ENCODE measurements around the gene ANO7. TPM values are rescaled to one million over a fixed set of nuclear protein-coding genes. Genes with fewer than 3 reads are reported as not detected.

Gene ANO7
- total RNA-seq, 1 experiment from 2014 or later, result 5.2 TPM

DNA sequence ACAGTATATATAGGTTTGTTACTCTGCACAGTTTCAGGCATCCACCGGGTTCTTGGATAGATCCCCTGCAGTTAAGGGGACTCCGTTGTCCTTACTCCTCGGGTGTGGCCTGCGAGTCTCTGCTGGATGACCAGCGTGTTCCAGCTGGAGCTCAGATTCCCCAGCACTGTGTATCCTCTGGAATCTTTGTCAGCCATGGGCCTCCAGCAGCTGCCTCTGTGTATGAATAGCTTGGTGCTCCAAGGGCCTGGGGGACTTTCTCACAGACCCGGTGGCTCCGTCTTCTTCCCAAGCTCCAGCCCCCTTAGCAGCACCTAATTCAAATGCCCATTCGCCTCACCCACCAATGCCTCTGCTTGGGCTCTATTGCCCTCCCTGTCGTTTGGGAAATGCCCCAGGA, 6.3 kb downstream of the ANO7 start:
- Histone ChIP-seq H2AFZ (ENCODE audit: low read length) (no peak overlapping the region), H2BK15ac (ENCODE audit: low read depth, low read length) (no peak overlapping the region), H3K27me3 (ENCODE audit: insufficient read depth, low read length) (no peaks in the 10 kb centered on the region), H3K4ac (ENCODE audit: low read depth, low read length) (no peak overlapping the region), H2BK120ac (ENCODE audit: low read depth, low read length, poor library complexity, severe bottlenecking) (no peak overlapping the region), H2BK12ac (ENCODE audit: insufficient read length, low read depth, low read length) (no peak overlapping the region), H3K27ac (ENCODE audit: insufficient read length, low read depth, low read length) (no peak overlapping the region), H4K8ac (replicated peaks; ENCODE audit: insufficient read length, low read depth, low read length) (no peak overlapping the region), H3K79me1 (ENCODE audit: insufficient read depth, low read depth, low read length, poor library complexity, severe bottlenecking) (no peaks in the 10 kb centered on the region), H3K14ac (ENCODE audit: insufficient read depth, low read length) (no peak overlapping the region), H3K9ac (ENCODE audit: extremely low read depth, insufficient read length, low read length) (no peak overlapping the region), H2BK20ac (ENCODE audit: low read depth, low read length, poor library complexity, severe bottlenecking) (no peak overlapping the region), H3T11ph (ENCODE audit: low read length) (no peak overlapping the region), H2BK5ac (ENCODE audit: insufficient read length, low read length) (no peak overlapping the region), H3K23me2 (ENCODE audit: insufficient read length, low read depth, low read length, poor library complexity, severe bottlenecking) (no peaks in the 10 kb centered on the region), H3K18ac (ENCODE audit: insufficient read length, low read depth, low read length) (no peak overlapping the region), H3K56ac (ENCODE audit: insufficient read length, low read depth, low read length) (no peak overlapping the region), H3K4me1 (ENCODE audit: insufficient read depth, low read length) (no peaks in the 10 kb centered on the region), H2AK5ac (ENCODE audit: insufficient read length, low read length) (no peak overlapping the region), H3K9me3 (ENCODE audit: control insufficient read depth, low read depth, low read length) (no peaks in the 10 kb centered on the region), H4K20me1 (ENCODE audit: control insufficient read depth, insufficient read depth, insufficient read length) (no peaks in the 10 kb centered on the region), H4K91ac (ENCODE audit: insufficient read length, low read depth, low read length) (no peak overlapping the region), H3K23ac (ENCODE audit: insufficient read length, low read depth, low read length) (no peak overlapping the region), H3K4me2 (ENCODE audit: insufficient read depth, insufficient read length, low read length) (no peak overlapping the region), H3K79me2 (ENCODE audit: insufficient read depth, low read length) (no peaks in the 10 kb centered on the region), H4K5ac (ENCODE audit: insufficient read length, low read depth, low read length) (no peak overlapping the region)
- Mint-ChIP-seq H3K9me3 (no peaks in the 10 kb centered on the region), H3K4me3 (no peak overlapping the region), H3K27ac (no peak overlapping the region), H3K36me3 (ENCODE audit: insufficient read depth in 1 of 3, low read depth in 3 of 3) (no peaks in the 10 kb centered on the region), H3K27me3 (ENCODE audit: low read depth) (no peaks in the 10 kb centered on the region; the same call in 1 of the 2 replicates), H3K4me1 (peaks cover 0 to under 1% of the 10 kb centered on the region in 2 experiments; a peak in 1 of 4 replicates)
- TF ChIP-seq, protein P1, sequence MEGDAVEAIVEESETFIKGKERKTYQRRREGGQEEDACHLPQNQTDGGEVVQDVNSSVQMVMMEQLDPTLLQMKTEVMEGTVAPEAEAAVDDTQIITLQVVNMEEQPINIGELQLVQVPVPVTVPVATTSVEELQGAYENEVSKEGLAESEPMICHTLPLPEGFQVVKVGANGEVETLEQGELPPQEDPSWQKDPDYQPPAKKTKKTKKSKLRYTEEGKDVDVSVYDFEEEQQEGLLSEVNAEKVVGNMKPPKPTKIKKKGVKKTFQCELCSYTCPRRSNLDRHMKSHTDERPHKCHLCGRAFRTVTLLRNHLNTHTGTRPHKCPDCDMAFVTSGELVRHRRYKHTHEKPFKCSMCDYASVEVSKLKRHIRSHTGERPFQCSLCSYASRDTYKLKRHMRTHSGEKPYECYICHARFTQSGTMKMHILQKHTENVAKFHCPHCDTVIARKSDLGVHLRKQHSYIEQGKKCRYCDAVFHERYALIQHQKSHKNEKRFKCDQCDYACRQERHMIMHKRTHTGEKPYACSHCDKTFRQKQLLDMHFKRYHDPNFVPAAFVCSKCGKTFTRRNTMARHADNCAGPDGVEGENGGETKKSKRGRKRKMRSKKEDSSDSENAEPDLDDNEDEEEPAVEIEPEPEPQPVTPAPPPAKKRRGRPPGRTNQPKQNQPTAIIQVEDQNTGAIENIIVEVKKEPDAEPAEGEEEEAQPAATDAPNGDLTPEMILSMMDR (conservative IDR thresholded peaks at IDR 0.05), result no peak
- no peak for DNase-seq
- WGBS (ENCODE audit: extremely low coverage, insufficient read length, low lambda C conversion rate), result no CpG with 5 or more reads among the region's 9 CpGs
